Renal pelvis (tissue), 4 donors: Measurements from ENCODE around the gene SPATA32. TPM values are rescaled to one million over a fixed set of nuclear protein-coding genes. Genes with fewer than 3 reads are reported as not detected.

Source experiments
- DNase-seq: peaks from one replicate; pipeline ENCODE4 v3.0.0-alpha.2; 2013
- polyA plus RNA-seq, 3 donors: library from polyadenylated mRNA; unstranded; fragments of 120-200 nt; gene quantifications; one replicate each; pipeline ENCODE4 v1.2.1, GENCODE V29; 2013; ENCODE audit not compliant: insufficient read length in 3 of 3

SPATA32 gene
- polyA plus RNA-seq, 3 donors = 0.09 to 0.61 (median 0.31) TPM

- DNase-seq = no peak
Measured at GRCh38 chr17:45230410-45230786, 31.5 kb downstream of the SPATA32 start.

GRCh38 chr17:45229681-45230409 lies 32.0 kb downstream of the SPATA32 start:
- no peak for DNase-seq

- DNase-seq = no peak
Measured at GRCh38 chr17:45228763-45229539, 32.9 kb downstream of the SPATA32 start.

GRCh38 chr17:45227926-45228762 lies 33.8 kb downstream of the SPATA32 start:
- DNase-seq = no peak

- no peak for DNase-seq
Measured at GRCh38 chr17:45227101-45227925, 34.6 kb downstream of the SPATA32 start.

- no peak for DNase-seq
Measured at GRCh38 chr17:45226576-45226975, 35.3 kb downstream of the SPATA32 start.

- no peak for DNase-seq
Measured at GRCh38 chr17:45225964-45226530, 35.8 kb downstream of the SPATA32 start.

- no peak for DNase-seq
Measured at GRCh38 chr17:45225051-45225700, 36.7 kb downstream of the SPATA32 start.

- DNase-seq = no peak
Measured at GRCh38 chr17:45224671-45225050, 37.2 kb downstream of the SPATA32 start.

- DNase-seq = no peak
Measured at GRCh38 chr17:45223539-45224528, 38.1 kb downstream of the SPATA32 start.

- DNase-seq = no peak
Measured at GRCh38 chr17:45222996-45223538, 38.8 kb downstream of the SPATA32 start.

- DNase-seq = no peak
Measured at GRCh38 chr17:45222289-45222995, 39.5 kb downstream of the SPATA32 start.

GRCh38 chr17:45222014-45222288 lies 39.9 kb downstream of the SPATA32 start:
- no peak for DNase-seq

GRCh38 chr17:45221081-45222013 lies 40.5 kb downstream of the SPATA32 start, which contains the start of gene FMNL1:
TSS of gene FMNL1 (plus strand) at chr17:45221885. CDS start at chr17:45222125, 240 bp downstream.
- no peak for DNase-seq

GRCh38 chr17:45220079-45220478 lies 41.8 kb downstream of the SPATA32 start:
- DNase-seq = no peak

- DNase-seq = peak; percentile 80
Measured at GRCh38 chr17:45218895-45219661, 42.8 kb downstream of the SPATA32 start.
